KBM-7 (cell line): ENCODE results near the gene CACNA2D2.

Source experiments
- DNase-seq: peaks from one replicate; pipeline ENCODE4 v3.0.0-alpha.2; 2015
- in situ Hi-C: fragments of 300-500 bp; cut with MboI; formaldehyde crosslinking; loops from 2 replicates; pipeline ENCODE4 v1.14.3; 2020; ENCODE audit warnings: low sequenced_read_pairs, low pct_unique_long_range_greater_than_20kb, mixed read lengths

CACNA2D2 gene

DNA sequence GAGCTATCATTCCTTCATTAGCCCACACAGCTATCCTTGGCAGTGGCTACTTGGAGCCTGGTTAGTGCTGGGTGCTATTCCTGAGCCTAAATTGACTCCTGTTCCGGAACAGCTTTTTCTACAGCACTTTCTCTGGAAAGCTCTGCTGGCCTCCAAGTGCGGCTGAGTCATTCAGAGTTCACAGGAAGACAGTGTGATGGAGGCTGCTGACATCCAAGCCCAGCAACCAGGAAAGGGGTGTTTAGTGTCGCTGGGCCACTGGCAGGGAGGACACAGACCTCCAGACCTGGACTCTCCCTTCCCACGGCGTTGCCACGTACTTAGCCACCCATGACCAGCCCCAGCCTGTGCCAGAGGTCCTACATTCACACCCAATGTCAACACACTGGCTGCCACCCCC lies 28.7 kb downstream of the CACNA2D2 start:
- DNase-seq = no peak
- in situ Hi-C loops = no loop called here

- no peak for DNase-seq
- in situ Hi-C loops = no loop called here
Measured at GRCh38 chr3:50473768-50474167, 29.7 kb downstream of the CACNA2D2 start.

GRCh38 chr3:50472958-50473357 lies 30.5 kb downstream of the CACNA2D2 start:
- in situ Hi-C loops = no loop called here
- no peak for DNase-seq

- no peak for DNase-seq
- in situ Hi-C loops = no loop called here
Measured at GRCh38 chr3:50470658-50471057, 32.8 kb downstream of the CACNA2D2 start.

GRCh38 chr3:50467919-50468318 lies 35.5 kb downstream of the CACNA2D2 start:
- no peak for DNase-seq
- in situ Hi-C loops = no loop called here

DNA sequence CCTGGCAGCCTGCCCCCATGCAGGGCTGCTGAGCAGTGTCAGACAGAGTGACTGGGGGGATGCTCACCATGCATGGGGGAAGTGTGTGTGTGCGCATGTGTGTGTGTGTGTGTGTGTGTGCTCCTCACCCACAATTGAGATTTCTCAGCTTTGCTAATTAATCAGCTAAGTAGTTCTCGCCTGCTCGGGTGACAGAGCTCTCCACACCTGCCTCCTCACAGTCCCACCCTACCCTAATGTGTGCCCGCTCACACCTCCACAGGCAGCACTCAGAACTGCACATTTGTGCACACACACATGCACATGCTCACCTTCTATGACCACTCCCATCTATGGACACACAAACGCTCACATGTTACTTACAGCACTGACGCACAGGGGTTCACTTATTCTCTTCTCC lies 37.3 kb downstream of the CACNA2D2 start:
- in situ Hi-C loops = no loop called here
- DNase-seq = no peak

- in situ Hi-C loops = no loop called here
- DNase-seq = no peak
Measured at GRCh38 chr3:50464569-50464968, 38.9 kb downstream of the CACNA2D2 start.

GRCh38 chr3:50459785-50460184 lies 43.6 kb downstream of the CACNA2D2 start:
- in situ Hi-C loops = no loop called here
- no peak for DNase-seq

DNA sequence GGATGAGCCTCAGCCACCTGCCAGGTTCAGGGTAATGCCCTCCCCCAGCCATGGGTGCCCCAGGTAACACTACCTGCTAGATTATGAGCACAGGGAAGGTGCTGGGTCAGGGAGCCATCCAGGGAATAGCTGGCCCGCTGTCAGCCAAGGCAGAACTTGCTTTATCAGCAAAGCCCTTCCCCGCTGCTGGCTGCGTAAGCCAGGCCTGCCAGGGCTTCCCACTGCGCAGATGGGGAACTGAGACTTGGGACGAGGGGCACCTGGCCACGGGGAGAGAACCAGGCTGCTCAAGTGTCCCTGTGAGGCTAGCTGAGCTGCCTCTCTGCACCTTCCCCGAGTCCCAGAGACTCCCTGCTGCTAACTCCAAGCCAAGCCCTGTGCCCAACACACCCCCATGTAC lies 45.4 kb downstream of the CACNA2D2 start:
- in situ Hi-C loops = no loop called here
- DNase-seq = no peak

- in situ Hi-C loops = no loop called here
- DNase-seq = no peak
Measured at GRCh38 chr3:50455161-50456018, 48.0 kb downstream of the CACNA2D2 start.

DNA sequence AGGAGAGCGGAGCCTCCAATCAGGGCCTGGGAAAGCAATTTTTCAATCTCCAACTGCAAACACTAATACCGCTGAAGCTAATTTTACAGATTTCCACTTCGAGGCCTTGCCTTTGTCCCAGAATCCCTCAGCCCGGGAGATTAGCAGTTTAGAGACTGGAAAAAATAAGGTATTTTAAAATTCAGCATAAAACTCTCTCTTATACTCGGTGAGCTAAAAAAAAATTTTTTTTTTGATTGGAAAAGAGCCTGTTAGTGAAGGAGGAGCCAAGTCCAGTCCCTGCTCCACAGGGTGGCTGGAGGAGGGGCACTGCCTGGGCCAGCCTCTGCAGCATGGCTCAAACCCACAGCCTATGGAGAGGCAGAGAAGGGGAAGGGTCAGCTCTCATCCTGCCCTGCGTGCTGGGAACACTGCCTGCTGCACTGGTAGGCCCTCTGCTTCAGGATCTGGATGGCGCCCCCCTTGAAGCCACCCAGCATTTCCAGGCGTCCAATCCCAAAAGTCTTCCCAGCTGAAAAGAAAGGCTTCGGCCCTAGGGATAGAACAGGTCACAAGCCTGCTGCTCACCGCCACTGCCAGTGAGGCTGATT lies 48.9 kb downstream of the CACNA2D2 start:
- in situ Hi-C loops = no loop called here
- no peak for DNase-seq

DNA sequence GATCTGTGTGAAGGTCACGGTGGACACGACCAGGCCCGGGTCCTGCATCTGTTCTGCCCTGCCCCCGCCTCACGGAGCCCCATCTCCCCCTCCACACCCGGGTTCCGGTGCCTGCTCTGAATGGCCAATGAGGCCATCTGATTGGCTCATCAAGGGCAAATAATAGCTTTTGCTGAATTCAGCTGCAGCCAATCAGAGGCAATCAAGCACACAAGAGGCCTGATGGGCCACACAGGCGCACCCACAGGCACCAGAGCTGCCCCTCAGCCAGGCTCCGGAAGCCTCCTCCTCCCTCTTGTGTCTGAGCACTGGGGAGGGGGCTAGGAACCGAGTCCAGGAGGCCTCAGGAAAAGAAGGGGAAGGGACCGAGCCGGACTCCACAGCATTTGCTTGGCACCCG lies 49.5 kb downstream of the CACNA2D2 start:
- in situ Hi-C loops = no loop called here
- DNase-seq = no peak

DNA sequence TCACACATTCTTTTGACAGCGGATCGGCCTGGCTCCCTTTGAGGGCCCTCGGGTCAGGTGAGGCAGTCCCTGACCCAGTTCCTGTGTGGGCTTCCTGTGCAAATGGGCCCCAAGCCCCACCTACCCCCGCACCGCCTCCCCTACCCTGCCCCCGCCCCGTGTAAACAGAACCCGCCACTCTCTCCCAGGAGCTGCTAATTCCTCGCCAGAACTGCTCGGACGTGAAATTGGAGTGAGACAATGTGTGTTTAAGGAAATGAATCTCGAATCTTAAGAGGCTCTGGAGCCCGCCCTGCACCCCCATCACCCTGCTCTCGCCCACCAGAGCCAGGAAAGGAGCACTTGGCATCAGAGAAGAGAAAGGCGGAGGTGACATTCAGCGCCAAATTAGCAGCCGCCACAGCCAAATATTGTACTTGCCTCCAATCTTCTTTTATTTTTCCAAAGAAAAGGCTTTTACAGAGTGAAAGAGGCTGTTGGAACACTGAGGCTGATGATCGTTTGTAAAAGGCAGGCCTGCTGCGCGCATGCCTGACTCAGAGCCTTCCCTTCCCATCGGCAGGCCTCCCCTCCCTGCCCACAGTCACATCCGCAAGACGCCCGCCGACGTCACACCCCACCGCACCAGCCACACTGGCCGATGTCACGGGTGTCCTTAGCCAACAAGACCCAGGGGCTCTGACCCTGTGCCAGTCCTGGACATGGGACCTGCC lies 53.1 kb downstream of the CACNA2D2 start:
- no peak for DNase-seq
- in situ Hi-C loops = no loop called here

DNA sequence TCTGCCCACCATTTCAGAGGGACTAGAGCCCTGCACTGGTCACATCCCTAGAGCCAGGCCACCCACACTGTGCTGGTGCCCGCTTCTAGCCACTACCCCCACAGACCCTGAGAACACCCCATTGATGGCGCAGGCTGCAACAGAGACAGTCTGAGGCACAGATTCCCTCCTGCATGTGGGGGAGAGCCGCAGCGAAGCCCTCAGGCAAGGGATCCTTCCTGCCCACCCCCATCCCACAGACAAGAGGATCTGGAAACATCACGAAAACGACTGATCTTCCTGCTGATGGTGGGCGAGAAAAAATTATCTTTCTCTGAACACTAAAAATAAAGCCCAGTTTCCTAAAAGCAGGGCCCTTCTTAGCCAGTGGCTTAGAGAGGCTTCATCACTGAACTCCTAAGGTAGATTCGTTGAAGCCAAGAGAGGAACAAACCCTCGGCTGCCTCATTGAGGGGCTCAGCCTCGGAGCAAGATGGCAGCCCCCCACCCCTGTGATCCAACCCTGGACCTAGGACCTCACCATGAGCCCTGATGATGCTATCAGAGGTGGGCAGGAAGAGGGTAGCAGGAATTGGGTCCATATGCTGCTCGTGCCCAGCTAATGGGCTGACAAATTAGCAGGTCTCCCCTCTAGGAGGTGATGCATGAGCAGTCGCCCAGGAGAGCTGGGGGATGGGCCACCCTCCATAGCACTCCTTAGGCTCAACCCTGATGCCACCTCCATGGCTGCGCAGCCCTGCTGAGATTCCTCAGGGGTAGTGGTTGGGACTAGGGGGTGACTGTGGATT lies 54.5 kb downstream of the CACNA2D2 start:
- in situ Hi-C loops = no loop called here
- DNase-seq = no peak

GRCh38 chr3:50447290-50447840 lies 56.1 kb downstream of the CACNA2D2 start:
- in situ Hi-C loops = no loop called here

GRCh38 chr3:50445919-50446318 lies 57.5 kb downstream of the CACNA2D2 start:
- DNase-seq = no peak
- in situ Hi-C loops = no loop called here

More at GRCh38 chr3:50447290-50447840, 56.1 kb downstream of the CACNA2D2 start:
- DNase-seq = no peak

GRCh38 chr3:50444782-50445181 lies 58.7 kb downstream of the CACNA2D2 start:
- in situ Hi-C loops = no loop called here
- DNase-seq = no peak

GRCh38 chr3:50444213-50444612 lies 59.2 kb downstream of the CACNA2D2 start:
- in situ Hi-C loops = no loop called here
- DNase-seq = no peak

- in situ Hi-C loops = no loop called here
- no peak for DNase-seq
Measured at GRCh38 chr3:50442945-50443579, 60.4 kb downstream of the CACNA2D2 start.
